OCI-LY3 (cell line): ENCODE results near the gene CLMN.

Experiments
- H2AFZ ChIP-seq: fragments of 200-600, 300-600 bp; shearing (Covaris generic); 2 replicates; pipeline ENCODE4 v1.6.0; 2014; ENCODE audit warnings: antibody characterized with exemption, low read depth, low read length
- H3K27ac ChIP-seq: fragments of 200-600, 300-600 bp; sonication (generic); 2 replicates; pipeline ENCODE4 v1.5.1; 2014; ENCODE audit warnings: mild to moderate bottlenecking, low read length, moderate library complexity, mixed read lengths
- H3K27me3 ChIP-seq: fragments of 200-600, 300-600 bp; sonication (generic); 2 replicates; pipeline ENCODE4 v1.6.1; 2014; ENCODE audit warnings: low read depth, low read length, mixed read lengths
- H3K36me3 ChIP-seq: fragments of 200-600, 300-600 bp; sonication (generic); replicated peaks from 2 replicates; pipeline ENCODE3; 2014; ENCODE audit warnings: low read depth, low read length, mixed read lengths
- H3K4me1 ChIP-seq: fragments of 300-600, 200-600 bp; sonication (generic); 2 replicates; pipeline ENCODE4 v1.6.1; 2014; ENCODE audit warnings: low read length, mixed read lengths
- H3K4me2 ChIP-seq: fragments of 200-600, 300-600 bp; sonication (generic); 2 replicates; pipeline ENCODE4 v1.6.1; 2014; ENCODE audit warnings: low read length, mixed read lengths
- H3K4me3 ChIP-seq: fragments of 300-600, 200-600 bp; sonication (generic); 2 replicates; pipeline ENCODE4 v1.5.1; 2014; ENCODE audit warnings: antibody characterized with exemption, mild to moderate bottlenecking, low read length, moderate library complexity
- H3K79me2 ChIP-seq: fragments of 300-600, 200-600 bp; shearing (Covaris generic); 2 replicates; pipeline ENCODE4 v1.6.1; 2014; ENCODE audit warnings: mild to moderate bottlenecking, low read length, mixed read lengths
- H3K9ac ChIP-seq: fragments of 300-600, 200-600 bp; shearing (Covaris generic); 2 replicates; pipeline ENCODE4 v1.6.0; 2014; ENCODE audit warnings: mild to moderate bottlenecking, low read length, moderate library complexity
- H3K9me3 ChIP-seq: fragments of 200-600, 300-600 bp; shearing (Covaris generic); 2 replicates; pipeline ENCODE4 v1.6.1; 2014; ENCODE audit warnings: low read length, mixed read lengths; ENCODE audit not compliant: insufficient read depth
- H4K20me1 ChIP-seq: fragments of 200-600, 300-600 bp; sonication (generic); 2 replicates; pipeline ENCODE4 v1.6.1; 2016; ENCODE audit warnings: low read length, mixed read lengths; ENCODE audit not compliant: insufficient read depth
- EZH2phosphoT487 ChIP-seq: fragments of 200-600 bp; shearing (Covaris generic); IDR thresholded peaks from 2 replicates; pipeline ENCODE4 v1.6.1; 2018; ENCODE audit warnings: antibody characterized with exemption, mixed run types, low read depth
- TF ChIP-seq, protein P1 (sequence below): fragments of 200-600, 300-600 bp; sonication (generic); IDR thresholded peaks from 2 replicates; pipeline ENCODE4 v1.5.1; 2014; ENCODE audit warnings: antibody characterized with exemption, low read length, low read depth

Gene CLMN

DNA sequence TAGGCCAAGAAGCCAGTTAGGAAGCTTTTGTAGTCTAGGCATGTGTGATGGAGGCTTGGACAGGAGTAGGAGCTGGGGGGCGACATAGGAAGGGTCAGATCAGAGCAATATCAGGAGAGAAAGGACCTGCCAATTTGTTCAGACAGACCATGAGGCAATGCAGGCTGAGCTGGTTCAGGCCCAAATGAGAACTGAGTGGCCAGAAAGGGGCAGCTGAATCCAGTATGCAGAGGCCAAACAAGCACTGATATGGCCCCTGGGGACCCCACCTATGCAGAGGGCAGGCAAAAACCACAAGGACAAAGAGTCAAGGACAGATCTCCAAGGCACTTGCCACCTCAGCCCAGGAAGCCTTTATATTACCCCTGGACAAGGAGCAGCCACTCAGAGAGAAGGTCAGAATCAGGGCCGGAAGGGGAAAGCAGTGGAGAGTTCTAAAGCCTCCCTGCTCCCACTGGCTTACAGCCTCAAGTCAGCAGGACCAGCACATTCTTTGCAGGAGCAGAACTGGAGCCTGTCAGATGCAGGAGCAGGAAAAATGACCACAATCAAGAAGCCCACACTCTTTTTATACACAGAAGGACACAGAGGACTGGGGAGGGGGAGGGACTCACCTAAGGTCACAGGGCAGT lies 37.2 kb downstream of the CLMN start:
- H3K27me3 ChIP-seq: no peaks in the 10 kb centered on the region
- no peak overlapping the region for H3K27ac ChIP-seq
- no peak overlapping the region for H3K9ac ChIP-seq
- H3K9me3 ChIP-seq: no peaks in the 10 kb centered on the region
- H2AFZ ChIP-seq: no peak overlapping the region
- H3K4me3 ChIP-seq: no peak overlapping the region
- no peak overlapping the region for H3K4me2 ChIP-seq
- H3K79me2 ChIP-seq: no peaks in the 10 kb centered on the region
- TF ChIP-seq EZH2phosphoT487: no peak
- TF ChIP-seq, protein P1, sequence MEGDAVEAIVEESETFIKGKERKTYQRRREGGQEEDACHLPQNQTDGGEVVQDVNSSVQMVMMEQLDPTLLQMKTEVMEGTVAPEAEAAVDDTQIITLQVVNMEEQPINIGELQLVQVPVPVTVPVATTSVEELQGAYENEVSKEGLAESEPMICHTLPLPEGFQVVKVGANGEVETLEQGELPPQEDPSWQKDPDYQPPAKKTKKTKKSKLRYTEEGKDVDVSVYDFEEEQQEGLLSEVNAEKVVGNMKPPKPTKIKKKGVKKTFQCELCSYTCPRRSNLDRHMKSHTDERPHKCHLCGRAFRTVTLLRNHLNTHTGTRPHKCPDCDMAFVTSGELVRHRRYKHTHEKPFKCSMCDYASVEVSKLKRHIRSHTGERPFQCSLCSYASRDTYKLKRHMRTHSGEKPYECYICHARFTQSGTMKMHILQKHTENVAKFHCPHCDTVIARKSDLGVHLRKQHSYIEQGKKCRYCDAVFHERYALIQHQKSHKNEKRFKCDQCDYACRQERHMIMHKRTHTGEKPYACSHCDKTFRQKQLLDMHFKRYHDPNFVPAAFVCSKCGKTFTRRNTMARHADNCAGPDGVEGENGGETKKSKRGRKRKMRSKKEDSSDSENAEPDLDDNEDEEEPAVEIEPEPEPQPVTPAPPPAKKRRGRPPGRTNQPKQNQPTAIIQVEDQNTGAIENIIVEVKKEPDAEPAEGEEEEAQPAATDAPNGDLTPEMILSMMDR: no peak
- no peaks in the 10 kb centered on the region for H3K36me3 ChIP-seq
- no peaks in the 10 kb centered on the region for H3K4me1 ChIP-seq
- H4K20me1 ChIP-seq: no peaks in the 10 kb centered on the region

DNA sequence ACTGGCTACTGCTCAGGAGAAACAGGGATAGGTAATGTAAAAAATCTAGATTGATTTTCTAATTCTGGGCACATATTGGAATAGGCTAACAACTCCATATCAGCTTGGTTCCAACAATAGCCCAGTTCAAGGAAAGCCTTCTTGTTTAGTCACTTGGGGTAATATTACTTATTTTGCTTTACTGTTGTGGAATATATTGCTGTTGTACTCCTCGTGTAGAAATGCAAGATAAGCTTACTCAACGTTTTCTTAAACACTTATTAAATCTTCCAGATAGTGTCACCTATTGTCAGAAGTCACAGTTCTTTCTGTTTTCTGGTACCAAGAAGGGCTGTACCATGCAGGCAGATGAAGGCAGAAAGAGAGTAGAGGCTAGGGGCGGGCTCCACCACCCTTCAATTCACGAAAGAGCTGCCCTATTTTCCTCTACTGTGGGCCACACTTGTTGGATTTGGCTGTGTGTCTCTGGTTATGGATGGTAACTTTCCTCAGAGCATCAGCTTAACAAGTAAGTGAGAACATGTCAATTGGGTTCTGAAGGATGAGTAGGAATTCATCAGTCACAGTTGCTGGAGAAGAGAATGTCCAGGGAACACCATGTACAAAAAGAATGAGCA lies 38.0 kb downstream of the CLMN start:
- TF ChIP-seq, protein P1: no peak
- no peak for TF ChIP-seq EZH2phosphoT487
- H3K9me3 ChIP-seq: no peaks in the 10 kb centered on the region
- no peaks in the 10 kb centered on the region for H4K20me1 ChIP-seq
- H3K9ac ChIP-seq: no peak overlapping the region
- no peak overlapping the region for H3K4me2 ChIP-seq
- no peak overlapping the region for H2AFZ ChIP-seq
- H3K4me1 ChIP-seq: no peaks in the 10 kb centered on the region
- no peak overlapping the region for H3K4me3 ChIP-seq
- no peak overlapping the region for H3K27ac ChIP-seq
- H3K27me3 ChIP-seq: no peaks in the 10 kb centered on the region
- H3K79me2 ChIP-seq: no peaks in the 10 kb centered on the region
- no peaks in the 10 kb centered on the region for H3K36me3 ChIP-seq

DNA sequence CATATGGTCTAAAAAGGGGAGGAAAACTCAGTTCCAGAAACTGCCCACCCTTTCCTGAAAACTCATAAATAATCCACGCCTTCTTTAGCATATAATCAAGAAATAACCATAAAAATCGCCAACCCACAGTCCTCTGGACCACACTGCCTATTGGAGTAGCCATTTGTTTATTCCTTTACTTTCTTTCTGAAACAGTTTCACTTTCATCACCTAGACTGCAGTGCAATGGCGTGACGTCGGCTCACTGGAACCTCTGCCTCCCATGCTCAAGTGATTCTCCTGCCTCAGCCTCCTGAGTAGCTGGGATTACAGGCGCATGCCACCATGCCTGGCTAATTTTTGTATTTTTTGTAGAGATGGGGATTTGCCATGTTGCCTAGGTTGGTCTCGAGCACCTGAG lies 44.2 kb downstream of the CLMN start:
- Histone ChIP-seq H3K79me2 (no peaks in the 10 kb centered on the region), H3K9ac (no peak overlapping the region), H3K27me3 (no peaks in the 10 kb centered on the region), H3K9me3 (no peaks in the 10 kb centered on the region), H3K4me2 (no peak overlapping the region), H3K4me1 (no peaks in the 10 kb centered on the region), H4K20me1 (no peaks in the 10 kb centered on the region), H2AFZ (no peak overlapping the region), H3K36me3 (no peaks in the 10 kb centered on the region), H3K4me3 (no peak overlapping the region), H3K27ac (no peak overlapping the region)
- TF ChIP-seq, protein P1: no peak
- TF ChIP-seq EZH2phosphoT487: no peak

DNA sequence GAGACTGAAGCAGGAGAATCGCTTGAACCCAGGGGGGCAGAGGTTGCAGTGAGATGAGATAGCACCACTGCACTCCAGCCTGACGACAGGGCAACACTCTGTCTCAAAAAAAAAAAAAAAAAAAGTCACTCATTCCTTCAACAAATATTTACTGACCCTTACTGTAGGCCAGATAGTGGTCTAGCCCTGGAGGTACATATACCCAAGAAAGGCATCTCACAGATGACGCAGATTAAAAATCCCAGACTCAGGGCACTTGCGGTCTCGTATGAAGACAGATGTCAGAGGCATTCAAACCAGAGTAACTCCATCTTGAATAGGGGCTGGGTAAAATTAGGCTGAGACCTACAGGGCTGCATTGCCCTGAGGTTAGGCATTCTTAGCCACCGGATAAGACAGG lies 44.8 kb downstream of the CLMN start:
- Histone ChIP-seq H3K27ac (no peak overlapping the region), H2AFZ (no peak overlapping the region), H3K36me3 (no peaks in the 10 kb centered on the region), H3K4me3 (no peak overlapping the region), H3K4me2 (no peak overlapping the region), H3K9ac (no peak overlapping the region), H3K4me1 (no peaks in the 10 kb centered on the region), H4K20me1 (no peaks in the 10 kb centered on the region), H3K79me2 (no peaks in the 10 kb centered on the region), H3K9me3 (no peaks in the 10 kb centered on the region), H3K27me3 (no peaks in the 10 kb centered on the region)
- TF ChIP-seq, protein P1: no peak
- TF ChIP-seq EZH2phosphoT487: no peak
